Fibroblast of skin of right quadriceps (primary cell): ENCODE data around the gene THAP10.
A peak's percentile ranks its signal among the peaks of the same experiment; 100 is the strongest.
"Not testable (repeated sequence)": the region's sequence is repeated elsewhere in the genome, so short reads cannot be mapped to it uniquely, and the experiment has no call there.

ENCODE experiments used
- DNase-seq: peaks from one replicate; pipeline ENCODE4 v3.0.0-alpha.2; 2013

The THAP10 gene

DNA sequence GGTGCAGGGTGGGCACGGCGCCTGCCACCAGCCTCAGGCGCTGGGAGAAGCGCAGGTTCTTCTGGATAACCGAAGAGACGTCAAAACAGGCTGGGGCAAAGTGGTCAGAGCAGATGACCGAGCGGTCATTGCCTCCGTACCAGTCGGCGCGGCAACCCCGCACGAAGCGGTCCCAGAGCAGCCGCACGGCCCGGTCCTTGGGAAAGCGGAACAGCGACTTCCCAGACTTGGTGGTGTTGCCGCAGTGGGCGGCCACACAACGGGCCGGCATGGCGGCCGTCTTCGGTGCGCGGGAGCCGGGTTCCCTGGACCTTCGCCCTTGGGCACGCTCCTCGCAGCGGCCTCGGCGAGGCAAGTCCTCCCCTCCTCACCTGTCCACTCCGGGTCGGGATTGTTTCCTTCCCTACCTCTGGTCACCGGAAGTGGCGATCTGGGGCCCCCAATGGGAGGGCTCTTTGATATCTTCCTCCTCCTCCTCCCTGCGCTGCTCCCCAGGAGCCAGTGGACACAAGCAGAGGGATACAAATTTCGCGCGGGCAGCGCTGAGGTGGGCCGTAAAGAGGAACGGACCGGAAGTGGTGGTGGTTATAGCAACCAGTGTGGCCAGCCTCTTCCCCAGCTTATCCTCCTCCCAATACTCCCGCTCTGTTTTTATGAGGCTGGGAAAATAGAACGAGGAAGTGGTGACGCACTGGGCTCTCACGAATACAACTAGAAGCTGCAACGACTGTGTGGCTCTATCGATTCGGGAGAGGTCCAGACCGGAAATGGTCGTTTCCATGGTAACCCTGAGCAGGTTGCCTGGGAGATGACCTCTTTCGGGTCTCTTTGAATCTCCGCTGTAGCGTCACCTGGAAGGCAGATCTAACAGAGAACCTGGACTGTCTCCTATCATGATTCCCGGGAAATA is at the start of gene THAP10, which contains the start of gene LRRC49:
THAP10 (minus strand) TSS at position 432 of the 910 bp plus-strand sequence; CDS start at position 271, 161 bp downstream.
LRRC49 (plus strand) TSS at position 825 of the 910 bp plus-strand sequence; CDS start at position 894, 69 bp downstream.
- peak; percentile 98 for DNase-seq

DNA sequence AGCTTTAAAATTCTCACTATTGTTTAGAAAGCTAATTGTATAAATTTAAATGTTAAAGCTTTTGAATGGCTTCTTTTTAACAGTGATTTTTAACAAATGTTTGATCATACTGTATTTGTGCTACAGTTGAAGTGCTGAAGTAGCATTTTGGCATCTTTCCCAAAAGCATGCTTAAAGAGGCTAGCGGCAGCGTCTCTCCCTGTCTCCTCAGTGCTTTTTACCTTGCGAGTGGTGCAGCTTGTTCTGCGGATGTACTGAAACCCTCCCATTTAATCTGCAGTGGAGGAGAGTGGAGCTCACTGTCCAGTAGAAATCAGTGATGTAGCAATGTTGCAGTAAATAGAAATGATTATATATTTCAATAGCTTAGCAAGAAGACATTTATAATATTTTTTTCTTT is 44.1 kb upstream of the THAP10 start:
- no peak for DNase-seq

DNA sequence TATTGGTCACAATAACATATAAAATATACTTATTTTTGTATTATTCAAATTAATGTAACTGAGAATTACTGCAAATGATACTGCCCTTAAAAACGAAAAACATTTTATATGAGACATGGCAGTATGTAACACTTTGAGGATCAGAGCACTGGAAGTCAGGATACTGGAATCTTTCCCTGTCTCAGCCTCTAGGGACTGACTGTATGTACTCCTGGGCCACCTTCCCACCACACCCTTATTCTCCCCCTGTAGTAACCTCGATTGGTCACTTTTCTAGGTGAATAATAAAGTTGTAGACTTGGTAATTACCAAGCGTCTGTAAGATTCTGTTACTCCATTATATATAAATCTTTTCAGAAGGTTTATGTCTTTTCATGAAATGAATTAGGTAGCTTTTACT is 43.4 kb upstream of the THAP10 start:
- DNase-seq = no peak

DNA sequence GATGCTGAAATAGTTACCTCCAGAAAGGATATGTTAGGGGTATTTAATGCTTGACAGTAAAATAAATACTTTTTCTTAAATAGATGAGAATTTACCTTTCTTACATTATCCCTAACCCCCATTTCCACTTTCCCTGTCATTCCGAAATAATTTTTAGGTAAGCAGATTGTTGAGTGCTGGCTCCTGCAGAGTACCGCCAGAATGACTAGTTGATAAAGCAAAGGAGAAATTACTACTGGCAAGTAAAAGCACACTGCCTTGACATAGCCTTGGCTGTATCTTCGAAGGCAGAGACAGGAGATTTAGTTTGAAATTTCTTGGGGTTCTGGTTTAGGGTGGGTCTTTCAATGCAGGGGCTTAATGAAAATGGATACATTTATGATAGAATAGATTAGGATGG is 41.2 kb upstream of the THAP10 start:
- no peak for DNase-seq

DNA sequence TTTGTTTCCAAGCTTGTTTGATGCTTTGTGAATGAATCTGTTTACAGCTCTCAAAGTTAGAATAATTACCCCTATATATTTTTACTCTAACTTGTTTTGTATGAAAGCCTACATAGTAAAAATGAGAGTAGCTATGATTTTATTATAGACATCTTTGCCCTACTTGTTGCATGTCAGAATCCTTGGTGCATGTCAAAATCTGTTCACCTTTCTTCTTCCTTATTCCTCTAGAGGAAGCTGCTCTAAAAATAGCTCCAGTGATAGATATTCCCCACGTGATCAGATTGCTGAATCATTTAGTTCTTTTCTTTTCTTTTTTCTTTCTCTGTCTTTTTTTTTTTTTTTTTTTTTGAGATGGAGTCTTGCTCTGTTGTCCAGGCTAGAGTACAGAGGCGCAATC is 40.2 kb upstream of the THAP10 start:
- DNase-seq = no peak

DNA sequence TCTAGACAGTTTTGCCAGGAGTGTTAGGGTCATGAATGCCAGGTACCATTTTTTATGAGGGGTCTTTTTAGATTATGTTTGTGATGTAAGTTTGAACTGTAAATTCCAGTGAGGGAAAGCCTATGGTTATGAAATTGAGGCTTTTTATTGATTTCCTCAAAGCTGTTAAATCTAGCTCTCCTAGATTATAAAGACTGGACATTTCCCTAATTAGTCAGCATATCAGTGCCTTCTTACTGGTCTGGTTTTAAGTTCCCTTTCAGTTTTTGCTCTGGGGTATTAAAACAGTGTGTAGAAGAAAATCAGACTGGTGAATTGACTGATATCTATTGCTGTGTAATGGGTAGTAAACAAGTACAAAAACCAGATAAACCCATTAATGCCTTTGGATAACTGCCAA is 39.6 kb upstream of the THAP10 start:
- DNase-seq = no peak

DNA sequence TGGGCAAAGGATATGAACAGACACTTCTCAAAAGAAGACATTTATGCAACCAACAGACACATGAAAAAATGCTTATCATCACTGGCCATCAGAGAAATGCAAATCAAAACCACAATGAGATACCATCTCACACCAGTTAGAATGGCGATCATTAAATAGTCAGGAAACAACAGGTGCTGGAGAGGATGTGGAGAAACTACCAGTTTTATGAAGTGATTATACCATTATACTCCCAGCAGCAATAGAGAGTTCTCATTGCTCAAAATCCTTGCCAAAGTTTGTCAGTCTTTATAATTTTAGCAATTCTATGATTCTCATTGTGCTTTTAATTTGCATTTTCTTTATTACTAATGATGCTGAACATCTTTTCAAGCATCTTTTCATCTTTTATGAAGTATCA is 34.7 kb upstream of the THAP10 start:
- DNase-seq = not testable (repeated sequence)

DNA sequence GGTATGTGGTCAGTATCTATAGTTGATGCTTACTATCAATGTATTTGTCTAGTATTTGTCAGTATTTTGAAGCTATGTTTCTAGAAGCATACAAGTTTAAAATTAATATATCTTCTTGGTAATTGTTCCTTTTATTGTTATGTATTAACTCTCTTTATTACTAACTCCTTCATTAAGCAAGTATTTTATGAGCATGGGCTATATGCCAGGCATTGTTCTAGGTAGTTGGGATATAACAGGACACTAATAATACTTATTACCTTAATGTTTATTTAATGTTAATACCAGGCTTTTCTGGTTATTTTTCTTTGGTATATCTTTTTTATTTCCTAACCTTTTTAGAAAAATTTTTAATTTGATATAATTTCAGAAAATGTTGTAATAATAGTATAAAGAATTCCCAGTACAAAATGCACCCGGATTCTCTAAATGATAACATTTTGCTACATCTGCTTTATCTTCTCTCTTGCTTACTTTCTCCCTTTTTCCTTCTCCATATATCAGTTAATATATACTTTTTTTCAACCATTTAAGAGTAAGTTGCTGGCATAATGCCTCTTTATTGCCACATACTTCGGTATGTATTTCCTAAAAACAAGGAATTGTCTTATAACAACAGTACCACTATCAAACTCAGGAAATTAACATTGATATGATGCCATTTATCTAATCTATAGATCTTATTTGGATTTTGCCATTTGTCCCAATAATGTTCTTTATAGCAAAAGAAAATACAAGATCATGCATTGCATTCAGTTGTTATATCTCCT is 31.3 kb upstream of the THAP10 start:
- peak; percentile 23 for DNase-seq

DNA sequence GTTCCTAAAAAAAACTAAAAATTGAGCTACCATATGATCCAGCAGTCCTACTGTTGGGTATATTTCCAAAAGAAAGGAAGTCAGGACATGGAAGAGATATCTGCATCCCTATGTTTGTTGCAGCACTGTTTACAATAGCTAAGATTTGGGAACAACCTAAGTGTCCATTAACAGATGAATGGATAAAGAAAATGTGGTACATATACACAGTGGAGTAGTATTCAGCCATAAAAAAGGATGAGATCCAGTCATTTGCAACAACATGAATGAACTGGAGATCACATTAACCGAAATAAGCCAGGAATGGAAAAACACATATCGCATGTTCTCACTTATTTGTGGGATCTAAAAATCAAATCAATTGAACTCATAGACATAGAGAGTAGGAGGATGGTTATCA is 29.9 kb upstream of the THAP10 start:
- DNase-seq = no peak

DNA sequence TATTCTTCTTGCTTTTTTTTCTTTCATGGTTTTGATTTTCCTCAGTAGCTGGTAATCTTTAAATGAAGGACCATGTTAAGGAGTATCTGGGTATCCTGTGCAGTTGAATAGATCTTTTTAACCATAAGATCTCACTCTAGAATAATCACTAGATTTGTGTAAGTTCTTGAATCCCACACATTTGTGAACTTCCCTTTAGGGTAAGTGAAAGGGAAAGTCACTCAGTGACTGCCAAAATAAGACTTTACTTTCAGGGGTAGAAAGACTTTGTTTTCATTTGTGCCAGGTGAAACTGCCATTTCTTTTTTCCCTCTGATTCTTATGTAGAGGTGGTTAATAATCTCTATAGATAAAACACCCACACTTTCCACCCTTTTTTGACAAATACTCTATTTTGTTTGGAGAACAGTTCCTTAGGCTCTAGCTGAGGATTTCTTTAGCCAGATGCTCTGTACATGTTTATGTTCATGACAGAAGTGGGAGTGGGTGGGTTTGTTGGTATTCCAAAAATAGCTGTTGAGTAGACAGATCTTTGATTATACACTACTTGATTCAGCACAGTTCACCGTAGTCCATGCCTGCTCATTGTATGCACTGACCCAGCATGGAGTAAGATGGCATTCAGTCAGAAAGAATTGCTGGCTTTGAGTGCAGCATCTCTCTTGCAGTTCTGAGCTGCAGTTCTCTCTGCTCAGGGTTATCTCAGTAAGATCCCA is 28.9 kb upstream of the THAP10 start:
- DNase-seq = no peak

DNA sequence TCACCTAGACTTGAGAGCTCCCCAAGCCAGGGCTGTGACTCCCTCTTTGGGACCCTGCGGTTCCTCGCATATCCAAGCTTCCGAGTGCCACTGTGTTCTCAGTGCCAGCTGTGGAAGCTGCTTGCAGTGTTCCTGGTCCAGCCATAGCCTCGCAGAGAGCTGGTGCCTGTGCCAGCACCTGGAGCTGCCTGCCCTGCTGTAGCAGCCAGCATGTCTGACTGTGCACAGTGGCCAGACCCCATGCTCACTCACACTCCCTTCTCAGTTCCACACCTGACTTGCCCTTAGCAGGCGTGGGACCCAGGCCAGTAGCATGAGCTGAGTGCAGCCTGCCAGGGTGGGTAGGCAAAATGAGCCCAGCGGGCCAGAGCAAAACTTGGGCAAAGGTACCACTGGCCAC is 25.7 kb upstream of the THAP10 start:
- no peak for DNase-seq

DNA sequence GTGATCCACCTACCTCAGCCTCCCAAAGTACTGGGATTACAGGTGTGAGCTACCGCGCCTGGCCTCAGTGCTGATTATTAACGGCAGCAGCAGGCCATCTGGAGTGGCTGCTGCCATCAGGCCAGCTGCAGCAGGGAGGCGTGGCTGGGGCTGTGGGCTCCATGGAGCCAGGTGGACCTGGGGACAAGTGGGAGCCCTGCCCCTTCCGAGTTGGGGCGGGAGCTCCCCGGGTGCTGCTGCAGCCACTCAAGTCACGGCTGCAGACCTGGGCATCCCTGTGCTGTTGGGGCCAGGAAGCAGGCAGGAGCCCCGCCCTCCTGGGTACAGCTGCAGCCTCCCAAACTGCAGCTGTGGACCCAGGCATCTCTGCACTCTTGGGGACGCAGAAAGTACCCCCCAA is 24.3 kb upstream of the THAP10 start:
- DNase-seq = no peak

DNA sequence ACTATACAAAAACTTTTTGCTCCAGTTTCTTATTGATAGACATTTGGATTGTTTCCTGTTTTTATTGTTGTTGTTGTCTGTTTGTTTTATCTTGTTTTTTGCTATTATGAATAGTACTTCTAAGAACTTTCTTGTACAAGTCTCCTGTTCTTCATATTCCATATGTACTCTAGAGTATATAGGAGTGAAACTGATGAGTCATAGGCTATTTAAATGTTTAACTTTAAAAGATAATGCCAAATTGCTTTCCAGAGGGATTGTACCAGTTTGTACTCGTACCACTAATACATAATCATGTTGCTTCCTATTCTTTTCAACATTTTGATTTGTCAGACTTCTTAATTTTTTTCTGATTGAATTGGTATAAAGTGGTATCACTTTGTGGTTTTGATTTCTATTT is 20.0 kb upstream of the THAP10 start:
- DNase-seq = no peak

DNA sequence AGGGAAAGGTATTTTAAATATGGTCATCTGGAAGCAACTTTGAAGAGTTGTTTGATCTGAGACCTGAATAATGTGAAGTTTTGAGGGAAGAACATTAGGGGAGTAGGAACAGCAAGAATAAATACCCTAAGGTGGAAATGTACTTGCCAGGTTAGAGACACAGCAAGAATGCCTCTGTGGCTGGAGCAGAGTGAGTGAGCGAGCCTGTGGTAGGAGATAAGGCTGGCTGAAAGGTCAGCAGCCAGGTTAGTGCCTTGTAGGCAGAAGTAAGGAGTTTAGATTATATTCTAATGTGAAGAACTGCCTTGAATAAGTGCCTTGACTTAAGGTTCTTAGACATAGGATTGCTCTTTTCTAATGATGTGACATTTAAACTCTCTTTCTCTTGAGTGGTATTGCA is 18.7 kb upstream of the THAP10 start:
- DNase-seq = no peak

DNA sequence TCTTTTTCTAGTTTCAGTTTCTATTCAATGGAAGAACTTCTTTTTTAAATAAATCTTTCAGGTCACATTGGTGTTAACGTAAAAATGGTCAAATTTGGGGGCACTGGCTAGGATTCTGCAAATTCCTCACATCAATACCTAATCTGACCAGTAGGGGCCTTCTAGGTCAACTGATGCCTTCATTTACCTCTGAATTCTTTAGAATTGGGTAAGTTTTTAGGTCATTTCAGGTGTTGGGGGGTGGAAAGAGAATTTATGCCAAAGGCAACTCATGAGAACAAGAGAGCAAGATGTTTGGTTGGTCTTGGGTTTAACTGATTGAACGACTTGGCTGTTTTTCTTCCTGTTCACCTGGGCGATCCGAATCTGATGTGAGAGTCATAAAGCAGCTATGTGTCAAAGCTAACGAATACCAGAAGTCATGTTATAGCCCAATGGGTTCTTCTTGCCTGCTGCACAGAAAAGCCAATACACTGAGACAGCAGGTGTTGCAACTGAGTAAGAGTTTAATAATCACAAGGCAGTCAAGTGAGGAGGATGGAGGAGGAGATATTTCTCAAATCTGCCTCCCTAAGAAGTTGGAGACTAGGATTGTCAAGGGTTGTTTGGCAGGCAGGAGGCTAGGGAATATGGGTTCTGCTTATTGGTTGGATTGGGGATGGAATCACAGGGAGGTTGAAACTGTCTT is 15.7 kb upstream of the THAP10 start:
- no peak for DNase-seq

DNA sequence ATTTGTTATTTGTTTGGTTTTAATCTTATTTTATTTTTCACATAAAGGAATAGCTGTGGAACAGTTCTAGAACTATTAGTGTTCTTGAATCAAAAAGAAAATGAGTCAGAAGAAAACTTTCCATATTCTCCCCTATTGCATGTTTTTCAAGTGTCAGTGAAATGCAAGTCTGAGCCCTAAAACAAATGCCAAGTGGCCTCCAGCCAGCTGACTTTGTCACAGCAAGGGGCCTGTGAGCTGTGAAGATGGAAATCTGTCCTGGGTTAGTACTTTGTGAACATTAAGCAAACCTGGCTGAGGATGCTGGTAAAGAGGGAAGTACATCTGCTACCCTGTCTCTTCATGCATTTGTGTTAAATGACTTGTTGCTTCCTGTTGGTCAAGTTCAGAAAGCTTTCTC is 14.6 kb upstream of the THAP10 start:
- peak; percentile 44 for DNase-seq

DNA sequence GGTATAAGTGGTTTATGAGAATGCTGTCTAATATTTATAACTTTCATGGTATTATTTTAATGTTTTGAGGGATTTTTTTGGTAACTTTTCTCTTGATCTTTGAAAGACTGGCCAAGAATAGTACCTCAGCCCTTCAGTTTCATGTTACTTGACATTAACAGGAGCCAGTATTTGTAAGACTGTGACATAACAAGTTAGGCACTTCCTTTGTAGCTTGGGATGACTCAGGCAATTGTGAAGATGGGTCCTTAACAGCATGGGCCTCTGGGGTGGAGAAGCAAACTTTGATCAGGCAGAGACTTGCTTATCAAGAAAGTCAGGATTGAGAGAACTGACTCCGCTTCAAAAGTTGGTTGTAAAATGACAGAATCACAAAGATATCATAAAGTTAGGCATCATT is 9.9 kb upstream of the THAP10 start:
- peak; percentile 89 for DNase-seq

DNA sequence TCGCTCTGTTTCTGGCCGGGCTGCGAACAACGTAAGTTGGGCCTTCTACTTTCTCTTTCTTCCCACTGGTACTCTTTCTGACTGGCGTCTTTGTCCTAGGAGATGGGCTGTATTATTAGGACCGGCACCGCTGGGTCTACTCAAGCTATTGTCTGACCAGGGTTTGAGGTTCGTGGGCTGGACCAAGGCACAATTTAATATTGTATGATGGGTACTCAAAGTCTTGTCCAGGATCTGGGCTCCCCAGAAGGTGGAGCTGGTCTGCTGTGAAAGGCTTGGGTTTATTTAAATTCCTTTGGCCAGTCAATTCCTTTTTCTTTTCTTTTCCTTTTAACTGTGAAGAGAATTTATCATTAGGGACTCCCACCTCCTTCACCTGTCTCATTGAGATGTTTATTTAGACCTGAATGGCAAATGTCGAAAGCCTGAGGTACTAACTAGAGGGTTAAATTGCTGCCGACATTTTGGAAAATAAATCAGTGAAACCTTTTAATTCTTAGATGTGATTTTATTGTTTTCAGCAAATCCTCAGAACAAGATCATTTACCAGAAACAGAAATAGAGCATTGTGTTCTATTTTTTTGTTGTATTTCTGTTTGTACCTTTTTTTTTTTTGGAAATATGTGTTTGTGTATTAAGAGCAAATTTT is 803 bp upstream of the THAP10 start:
- peak; percentile 71 for DNase-seq

DNA sequence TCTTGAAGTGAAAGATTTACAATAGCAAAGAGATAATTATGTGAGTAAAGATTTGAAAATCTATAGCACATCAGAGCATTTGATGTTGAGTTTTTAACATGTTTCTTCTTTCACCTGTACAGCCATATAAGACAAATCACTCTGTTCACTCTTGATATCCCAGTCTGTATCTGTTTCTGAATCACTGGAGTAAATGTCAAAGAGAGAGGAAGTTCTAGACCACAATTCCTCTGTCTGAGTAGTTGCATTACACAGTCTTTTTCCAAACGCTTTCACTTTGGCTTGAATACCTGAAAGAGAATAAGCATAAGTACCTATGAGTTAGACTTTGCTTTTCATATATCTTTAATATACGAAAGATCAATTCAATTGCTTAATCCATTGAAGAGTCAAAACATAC is 9.9 kb downstream of the THAP10 start:
- DNase-seq = no peak

DNA sequence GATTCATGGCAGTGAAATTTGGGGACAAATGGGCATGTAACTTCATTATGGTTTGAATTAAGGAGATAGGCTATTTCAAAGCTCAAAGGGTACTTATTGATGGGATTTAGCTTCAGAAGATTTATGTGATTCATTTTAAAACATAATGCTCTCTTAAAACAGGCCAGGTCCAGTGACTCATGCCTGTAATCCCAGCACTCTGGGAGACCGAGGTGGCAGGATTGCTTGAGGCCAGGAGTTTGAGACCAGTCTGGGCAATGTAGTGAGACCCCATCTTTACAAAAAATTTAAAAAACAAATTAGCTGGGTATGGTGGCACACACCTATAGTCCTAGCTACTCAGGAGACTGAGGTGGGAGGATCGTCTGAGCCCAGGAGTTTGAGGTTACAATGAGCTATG is 11.5 kb downstream of the THAP10 start:
- DNase-seq = no peak

DNA sequence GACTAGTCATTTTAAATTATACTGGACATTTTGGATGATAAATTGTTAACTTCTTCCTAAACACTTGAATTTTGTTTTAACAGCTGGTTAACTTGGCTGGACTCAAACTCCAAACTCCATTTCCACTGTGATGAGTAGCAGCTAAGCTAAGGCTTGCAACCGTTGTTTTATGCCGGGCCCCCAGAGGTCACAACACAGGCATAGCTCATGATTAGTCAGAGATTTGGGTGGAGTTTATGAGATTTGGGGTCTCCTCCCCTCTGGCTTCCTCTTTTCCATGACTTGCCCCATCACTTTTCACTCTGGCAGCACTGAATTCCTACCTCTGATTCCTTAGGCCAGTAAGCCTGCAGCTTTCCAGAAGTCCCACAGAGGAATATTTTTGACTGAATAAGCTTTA is 12.8 kb downstream of the THAP10 start:
- peak; percentile 83 for DNase-seq

DNA sequence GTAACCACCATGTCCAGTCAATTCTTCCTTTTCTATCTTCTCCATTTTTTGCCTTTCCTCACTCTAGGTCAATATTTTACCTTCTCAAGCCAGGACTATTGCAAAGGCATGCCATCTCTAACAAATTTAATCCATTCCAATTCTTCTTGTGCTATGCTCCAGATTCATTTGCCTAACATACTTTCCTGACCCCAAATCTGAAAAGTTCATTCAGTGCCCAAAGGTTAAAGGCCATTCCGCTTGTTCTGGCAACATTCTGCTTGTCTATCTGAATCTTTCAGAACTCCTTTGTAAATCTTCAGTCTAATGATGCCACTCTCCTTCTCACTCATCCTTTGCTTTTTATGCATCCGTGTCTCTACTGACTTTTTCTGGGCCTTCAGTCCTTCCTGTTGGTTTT is 15.6 kb downstream of the THAP10 start:
- no peak for DNase-seq
